ENCODE measurements around the gene EPHA6. TPM values are rescaled to one million over a fixed set of nuclear protein-coding genes. Genes with fewer than 3 reads are reported as not detected.

EPHA6 gene
- total and polyA plus RNA-seq, 2 donors (not counting 1 experiment from before 2014, with no cell fraction given) = not detected

DNA sequence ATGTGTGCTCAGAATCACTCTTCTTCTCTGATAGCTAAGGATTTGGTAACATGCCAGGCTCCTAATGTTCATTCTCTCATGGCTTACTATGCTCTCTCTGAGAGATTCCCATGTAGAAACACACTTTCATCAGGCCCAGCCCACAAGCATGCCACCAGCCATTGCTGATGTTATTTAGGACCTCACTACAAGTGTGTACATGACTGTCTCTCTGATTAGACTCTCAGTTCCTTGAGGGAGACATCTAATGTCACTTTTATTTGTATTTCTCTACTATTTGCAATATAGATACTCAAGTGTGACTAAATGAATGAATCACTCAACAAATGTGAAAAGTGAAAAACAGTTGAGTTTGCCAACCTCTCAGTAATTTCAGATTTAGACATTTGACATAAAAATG is 865.8 kb downstream of the EPHA6 start:
- H3K27ac Mint-ChIP-seq = no peak overlapping the region
- intact Hi-C loops (cut with micrococcal nuclease) = no loop called here
- no peak for TF ChIP-seq EZH2 (IDR thresholded peaks at IDR 0.05; ENCODE audit: borderline replicate concordance, insufficient read depth, low read depth, low read length, poor library complexity, severe bottlenecking)
- TF ChIP-seq, protein P1, sequence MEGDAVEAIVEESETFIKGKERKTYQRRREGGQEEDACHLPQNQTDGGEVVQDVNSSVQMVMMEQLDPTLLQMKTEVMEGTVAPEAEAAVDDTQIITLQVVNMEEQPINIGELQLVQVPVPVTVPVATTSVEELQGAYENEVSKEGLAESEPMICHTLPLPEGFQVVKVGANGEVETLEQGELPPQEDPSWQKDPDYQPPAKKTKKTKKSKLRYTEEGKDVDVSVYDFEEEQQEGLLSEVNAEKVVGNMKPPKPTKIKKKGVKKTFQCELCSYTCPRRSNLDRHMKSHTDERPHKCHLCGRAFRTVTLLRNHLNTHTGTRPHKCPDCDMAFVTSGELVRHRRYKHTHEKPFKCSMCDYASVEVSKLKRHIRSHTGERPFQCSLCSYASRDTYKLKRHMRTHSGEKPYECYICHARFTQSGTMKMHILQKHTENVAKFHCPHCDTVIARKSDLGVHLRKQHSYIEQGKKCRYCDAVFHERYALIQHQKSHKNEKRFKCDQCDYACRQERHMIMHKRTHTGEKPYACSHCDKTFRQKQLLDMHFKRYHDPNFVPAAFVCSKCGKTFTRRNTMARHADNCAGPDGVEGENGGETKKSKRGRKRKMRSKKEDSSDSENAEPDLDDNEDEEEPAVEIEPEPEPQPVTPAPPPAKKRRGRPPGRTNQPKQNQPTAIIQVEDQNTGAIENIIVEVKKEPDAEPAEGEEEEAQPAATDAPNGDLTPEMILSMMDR (IDR thresholded peaks at IDR 0.05) = no peak
- Histone ChIP-seq H3K9me3 (ENCODE audit: control extremely low read depth in 1 of 3, control insufficient read depth in 2 of 3, insufficient read depth in 1 of 3, low read length in 2 of 3) (no peaks in the 10 kb centered on the region), H3K36me3 (replicated peaks in 1 of 2; ENCODE audit: control extremely low read depth in 1 of 2, control insufficient read depth in 1 of 2, extremely low read depth in 1 of 2, insufficient read depth in 2 of 2, low read length in 1 of 2) (no peaks in the 10 kb centered on the region), H3K79me2 (ENCODE audit: control insufficient read depth, insufficient read depth, low read length) (no peaks in the 10 kb centered on the region), H3K4me2 (replicated peaks; ENCODE audit: low read depth, low read length, poor library complexity, severe bottlenecking) (no peak overlapping the region), H3K4me1 (ENCODE audit: control insufficient read depth in 2 of 2, insufficient read depth in 2 of 2, low read length in 2 of 2) (no peaks in the 10 kb centered on the region), H3K27me3 (replicated peaks in 1 of 4; ENCODE audit: control extremely low read depth in 1 of 4, control insufficient read depth in 3 of 4, insufficient read depth in 4 of 4, low read length in 3 of 4) (no peaks in the 10 kb centered on the region), H3K27ac (ENCODE audit: low read length in 2 of 2) (no peak overlapping the region), H3K4me3 (ENCODE audit: control extremely low read depth in 1 of 5, extremely low read depth in 1 of 5, insufficient read depth in 1 of 5, low read depth in 2 of 5, low read length in 4 of 5) (no peak overlapping the region), H4K20me1 (ENCODE audit: control insufficient read depth, insufficient read depth, low read length, poor library complexity, severe bottlenecking) (no peaks in the 10 kb centered on the region), H2AFZ (ENCODE audit: insufficient read depth, low read depth, low read length, poor library complexity, severe bottlenecking) (no peak overlapping the region), H3K9ac (ENCODE audit: low read length) (no peak overlapping the region)
- H3K4me3 Mint-ChIP-seq = no peak overlapping the region
- no peaks in the 10 kb centered on the region for H3K27me3 Mint-ChIP-seq
- ATAC-seq (ENCODE audit: low read depth) (no peak), DNase-seq (no peak)
- no peaks in the 10 kb centered on the region for H3K4me1 Mint-ChIP-seq
- ChIA-PET POLR2A (no interaction called here), CTCF (no interaction called here)
- H3K9me3 Mint-ChIP-seq (ENCODE audit: insufficient read depth) = no peaks in the 10 kb centered on the region

GRCh38 chr3:97680696-97681095 is 866.3 kb downstream of the EPHA6 start:
- Histone ChIP-seq H3K9me3 (ENCODE audit: control extremely low read depth in 1 of 3, control insufficient read depth in 2 of 3, insufficient read depth in 1 of 3, low read length in 2 of 3) (no peaks in the 10 kb centered on the region), H3K9ac (ENCODE audit: low read length) (no peak overlapping the region), H3K27me3 (replicated peaks in 1 of 4; ENCODE audit: control extremely low read depth in 1 of 4, control insufficient read depth in 3 of 4, insufficient read depth in 4 of 4, low read length in 3 of 4) (no peaks in the 10 kb centered on the region), H3K79me2 (ENCODE audit: control insufficient read depth, insufficient read depth, low read length) (no peaks in the 10 kb centered on the region), H3K36me3 (replicated peaks in 1 of 2; ENCODE audit: control extremely low read depth in 1 of 2, control insufficient read depth in 1 of 2, extremely low read depth in 1 of 2, insufficient read depth in 2 of 2, low read length in 1 of 2) (no peaks in the 10 kb centered on the region), H2AFZ (ENCODE audit: insufficient read depth, low read depth, low read length, poor library complexity, severe bottlenecking) (no peak overlapping the region), H4K20me1 (ENCODE audit: control insufficient read depth, insufficient read depth, low read length, poor library complexity, severe bottlenecking) (no peaks in the 10 kb centered on the region), H3K4me2 (replicated peaks; ENCODE audit: low read depth, low read length, poor library complexity, severe bottlenecking) (no peak overlapping the region), H3K4me1 (ENCODE audit: control insufficient read depth in 2 of 2, insufficient read depth in 2 of 2, low read length in 2 of 2) (no peaks in the 10 kb centered on the region), H3K27ac (ENCODE audit: low read length in 2 of 2) (no peak overlapping the region), H3K4me3 (ENCODE audit: control extremely low read depth in 1 of 5, extremely low read depth in 1 of 5, insufficient read depth in 1 of 5, low read depth in 2 of 5, low read length in 4 of 5) (no peak overlapping the region)
- Mint-ChIP-seq H3K9me3 (ENCODE audit: insufficient read depth) (no peaks in the 10 kb centered on the region), H3K4me3 (no peak overlapping the region), H3K4me1 (no peaks in the 10 kb centered on the region), H3K27me3 (no peaks in the 10 kb centered on the region), H3K27ac (no peak overlapping the region)
- TF ChIP-seq EZH2 (IDR thresholded peaks at IDR 0.05; ENCODE audit: borderline replicate concordance, insufficient read depth, low read depth, low read length, poor library complexity, severe bottlenecking) = no peak
- TF ChIP-seq, protein P1 (IDR thresholded peaks at IDR 0.05) = no peak
- ATAC-seq (ENCODE audit: low read depth) (no peak), DNase-seq (no peak)
- intact Hi-C loops (cut with micrococcal nuclease) = no loop called here
- ChIA-PET POLR2A (no interaction called here), CTCF (no interaction called here)

Measured in B cell (primary cell).